GM12864 (cell line): Measurements from ENCODE around the gene SASH3.

Experiments used
- DNase-seq: peaks from one replicate; pipeline ENCODE4 v3.0.0-alpha.2; 2011; ENCODE audit warnings: low read depth
- H3K4me3 ChIP-seq: 2 replicates; pipeline ENCODE4 v1.5.1; 2011; ENCODE audit warnings: mild to moderate bottlenecking, low read depth, low read length, control low read depth
- TF ChIP-seq, protein P1 (sequence below): IDR thresholded peaks from 2 replicates; pipeline ENCODE4 v1.5.1; 2011; ENCODE audit warnings: low read depth, mild to moderate bottlenecking, moderate library complexity, low read length, control low read depth, inconsistent platforms; ENCODE audit errors: missing control alignments

Gene SASH3

DNA sequence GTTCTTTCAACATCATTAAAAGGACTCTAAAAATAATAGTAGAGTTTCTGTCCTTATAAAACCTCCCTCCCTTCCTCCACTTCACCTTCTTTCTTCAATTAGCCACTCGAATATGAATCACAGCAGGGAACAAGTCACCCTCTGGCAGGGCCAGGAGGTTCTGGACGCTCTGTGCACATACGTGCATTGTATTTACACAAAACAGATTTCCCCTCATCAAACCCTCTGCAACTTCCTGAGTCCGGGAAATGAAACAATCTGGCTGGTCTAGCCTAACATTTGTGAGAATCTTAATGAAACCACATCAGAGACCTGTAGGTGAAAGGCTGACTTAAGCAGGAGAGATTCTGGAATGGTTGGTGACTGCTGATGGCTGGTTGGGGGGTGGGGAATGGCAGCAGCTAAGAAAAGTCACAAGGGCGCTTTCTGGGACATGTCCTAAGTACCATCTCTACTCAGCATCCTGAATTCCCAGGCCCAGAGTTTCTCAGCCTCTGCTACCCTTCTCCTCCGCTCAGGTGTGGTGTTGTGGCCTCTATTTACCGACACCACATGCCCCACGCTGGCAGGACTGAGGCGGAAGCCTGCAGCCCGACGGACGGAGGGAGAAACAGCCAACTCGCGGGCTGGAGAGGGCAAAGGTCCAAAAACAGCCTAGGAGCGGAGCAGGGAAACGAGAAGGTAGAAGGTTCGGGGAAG lies 62.9 kb downstream of the SASH3 start:
- peak overlapping the region; percentile 81 for H3K4me3 ChIP-seq
- TF ChIP-seq, protein P1, sequence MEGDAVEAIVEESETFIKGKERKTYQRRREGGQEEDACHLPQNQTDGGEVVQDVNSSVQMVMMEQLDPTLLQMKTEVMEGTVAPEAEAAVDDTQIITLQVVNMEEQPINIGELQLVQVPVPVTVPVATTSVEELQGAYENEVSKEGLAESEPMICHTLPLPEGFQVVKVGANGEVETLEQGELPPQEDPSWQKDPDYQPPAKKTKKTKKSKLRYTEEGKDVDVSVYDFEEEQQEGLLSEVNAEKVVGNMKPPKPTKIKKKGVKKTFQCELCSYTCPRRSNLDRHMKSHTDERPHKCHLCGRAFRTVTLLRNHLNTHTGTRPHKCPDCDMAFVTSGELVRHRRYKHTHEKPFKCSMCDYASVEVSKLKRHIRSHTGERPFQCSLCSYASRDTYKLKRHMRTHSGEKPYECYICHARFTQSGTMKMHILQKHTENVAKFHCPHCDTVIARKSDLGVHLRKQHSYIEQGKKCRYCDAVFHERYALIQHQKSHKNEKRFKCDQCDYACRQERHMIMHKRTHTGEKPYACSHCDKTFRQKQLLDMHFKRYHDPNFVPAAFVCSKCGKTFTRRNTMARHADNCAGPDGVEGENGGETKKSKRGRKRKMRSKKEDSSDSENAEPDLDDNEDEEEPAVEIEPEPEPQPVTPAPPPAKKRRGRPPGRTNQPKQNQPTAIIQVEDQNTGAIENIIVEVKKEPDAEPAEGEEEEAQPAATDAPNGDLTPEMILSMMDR: no peak
- DNase-seq: no peak

DNA sequence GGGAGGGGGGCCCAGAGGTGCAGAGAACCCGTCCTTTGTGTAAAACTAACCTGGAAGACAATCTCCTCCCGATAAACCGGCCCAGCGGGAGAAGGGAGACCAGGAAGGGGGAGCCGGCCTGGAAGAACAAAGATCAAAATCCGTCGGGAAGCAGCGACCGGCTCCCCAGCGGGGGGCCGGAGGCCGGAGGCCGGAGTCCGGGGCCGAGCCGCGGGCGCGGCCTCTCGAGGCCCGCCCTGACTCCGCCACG lies 63.4 kb downstream of the SASH3 start:
- peak overlapping the region; percentile 81 for H3K4me3 ChIP-seq
- DNase-seq: no peak

DNA sequence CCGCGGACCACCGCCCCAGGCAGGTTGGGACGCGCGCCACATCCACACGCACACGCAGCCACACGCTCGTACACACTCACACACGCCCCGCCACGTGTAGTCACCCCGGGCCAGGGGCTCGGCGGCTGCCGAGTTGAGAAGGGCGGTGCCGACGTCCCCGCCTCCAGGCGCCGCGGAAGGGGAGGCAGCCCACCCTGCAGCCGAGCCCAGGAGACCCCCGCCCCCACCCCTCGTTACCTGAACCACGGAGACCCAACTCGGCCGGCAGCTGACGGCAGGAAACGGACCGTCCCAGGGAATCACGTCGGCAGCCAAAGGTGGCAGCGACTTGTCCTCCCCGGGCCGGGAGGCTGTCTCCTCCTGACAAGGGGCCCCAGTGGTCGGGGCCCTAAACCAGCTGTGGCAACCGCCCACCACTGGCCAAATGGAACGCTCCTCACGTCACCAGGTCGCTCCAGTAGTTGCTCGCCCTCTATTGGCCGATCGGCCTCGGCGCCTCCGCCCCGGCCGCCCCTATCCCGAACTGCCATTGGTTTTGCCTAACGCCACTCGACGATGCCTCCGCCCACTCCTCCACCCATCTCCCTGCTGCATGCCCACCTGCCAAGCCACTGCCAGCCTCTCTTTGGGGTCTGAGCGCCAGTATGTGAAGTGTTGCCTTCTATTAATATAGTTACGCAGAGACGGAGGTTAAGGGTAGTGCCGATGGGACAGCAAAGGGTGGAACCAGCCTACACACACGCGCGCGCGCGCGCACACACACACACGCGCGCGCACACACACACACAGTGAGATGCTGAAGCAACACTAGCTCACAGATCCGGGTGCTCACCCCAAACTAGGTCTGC lies 63.9 kb downstream of the SASH3 start, which contains the start of gene ZDHHC9:
Gene ZDHHC9, minus strand, starts transcription at position 428 of the 848 bp plus-strand sequence. CDS start 1,941 bp downstream, outside the sequence.
- TF ChIP-seq, protein P1: no peak
- H3K4me3 ChIP-seq: peak within 1 kb of the TSS; percentile 81
- peak; percentile 57 for DNase-seq

More for the DNA sequence above, 63.4 kb downstream of the SASH3 start:
- TF ChIP-seq, protein P1: no peak
